GM18861 (cell line): ENCODE results near the gene PCSK6.

ENCODE experiments used
- ATAC-seq: cut with Tn5 transposase; IDR thresholded peaks from one replicate; pipeline ENCODE4 v1.9.1; 2021; ENCODE audit not compliant: unreplicated experiment

PCSK6 gene

DNA sequence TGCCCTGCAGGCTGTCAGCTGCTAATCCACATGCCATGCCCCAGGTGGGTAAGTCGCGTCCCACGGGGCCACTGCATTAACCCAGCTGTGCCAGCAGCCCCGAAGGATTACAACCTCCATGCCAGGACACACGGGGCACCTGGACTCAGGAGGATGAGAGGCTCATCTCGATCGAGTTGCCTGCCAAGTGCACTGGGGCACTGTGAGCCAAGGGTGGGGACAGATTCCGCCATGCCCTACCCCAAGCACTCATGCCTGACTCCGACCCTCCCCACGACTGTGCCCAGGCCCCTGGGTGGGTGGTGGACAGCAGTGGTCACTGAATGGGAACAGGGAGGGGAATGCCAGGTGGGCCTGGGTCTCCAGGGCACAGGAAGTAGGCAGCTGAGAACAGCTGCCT, 173.8 kb downstream of the PCSK6 start:
- no peak for ATAC-seq

DNA sequence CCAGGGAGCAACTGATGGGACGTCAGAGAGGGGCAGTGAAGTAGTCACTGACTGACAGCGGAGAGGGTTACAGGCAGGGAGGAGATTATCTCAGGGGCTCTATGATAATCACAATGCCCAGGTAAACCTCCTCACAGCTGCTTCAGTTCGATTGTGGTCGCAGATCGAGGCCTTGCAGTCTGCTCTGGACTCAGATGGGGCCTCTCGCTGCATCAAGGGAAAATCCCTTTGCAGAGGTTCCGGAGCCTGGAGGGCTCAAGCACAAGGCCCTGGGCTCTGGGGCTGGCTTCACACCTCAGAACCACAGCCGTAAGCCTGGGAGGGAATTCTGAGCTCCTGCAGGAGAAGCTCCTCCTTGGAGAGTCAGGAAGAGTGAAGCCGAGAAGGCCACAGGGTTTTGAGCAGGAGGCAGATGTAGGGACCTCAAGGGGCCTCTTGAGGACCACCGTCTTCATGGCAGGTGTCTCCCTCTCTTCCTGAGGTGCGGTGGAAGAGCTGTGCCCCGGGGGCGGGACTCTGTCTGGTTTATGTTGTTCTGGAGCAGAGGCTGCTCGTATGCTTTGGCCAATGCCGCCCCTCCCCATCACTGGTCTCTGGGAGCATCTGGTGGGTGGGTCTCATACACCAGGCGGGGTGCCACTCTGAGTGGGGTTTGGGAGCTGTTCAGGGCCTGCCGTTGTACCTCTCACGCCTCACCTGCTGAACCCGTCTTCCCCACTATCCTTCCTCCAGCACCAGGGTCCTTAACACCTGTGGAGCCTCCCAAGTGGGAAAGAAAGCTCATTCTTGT, 175.0 kb downstream of the PCSK6 start:
- no peak for ATAC-seq

DNA sequence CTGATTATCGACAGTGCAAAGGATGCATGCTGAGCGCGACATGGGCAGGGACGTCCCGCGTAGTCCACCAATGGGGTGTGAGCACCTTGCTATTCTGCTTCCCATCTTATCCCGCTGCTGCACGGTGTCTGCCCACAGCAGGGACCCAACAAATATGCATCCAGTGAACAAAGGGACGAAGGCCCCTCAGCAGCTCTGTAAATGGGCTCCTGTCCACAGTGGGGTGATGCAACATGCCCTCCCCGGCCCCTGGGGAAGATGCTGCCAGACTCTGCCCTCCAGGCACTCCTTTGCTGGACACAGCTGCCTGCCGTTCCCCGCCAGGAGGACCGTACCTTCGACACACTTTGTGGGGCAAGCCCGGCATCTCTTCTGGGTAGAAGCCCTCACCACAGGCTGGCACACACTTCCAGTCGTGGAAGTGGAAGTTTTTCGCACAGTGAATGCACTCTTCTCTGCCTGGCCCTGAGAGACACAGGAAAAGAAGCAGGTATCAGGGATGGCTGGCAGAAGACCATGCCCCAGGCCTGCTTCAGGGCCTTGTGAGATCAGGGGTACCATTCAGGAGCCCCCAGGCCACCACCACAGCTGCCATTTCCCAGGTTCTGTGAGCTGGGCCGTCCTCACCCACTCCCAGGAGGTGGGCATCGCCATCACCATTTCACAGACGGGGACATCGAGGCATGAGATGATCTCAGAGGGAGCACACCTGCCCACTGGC, 176.3 kb downstream of the PCSK6 start:
- no peak for ATAC-seq

- ATAC-seq = no peak
Observed at GRCh38 chr15:101310508-101310907, 179.0 kb downstream of the PCSK6 start.

GRCh38 chr15:101310161-101310480, 179.4 kb downstream of the PCSK6 start:
- ATAC-seq = no peak

DNA sequence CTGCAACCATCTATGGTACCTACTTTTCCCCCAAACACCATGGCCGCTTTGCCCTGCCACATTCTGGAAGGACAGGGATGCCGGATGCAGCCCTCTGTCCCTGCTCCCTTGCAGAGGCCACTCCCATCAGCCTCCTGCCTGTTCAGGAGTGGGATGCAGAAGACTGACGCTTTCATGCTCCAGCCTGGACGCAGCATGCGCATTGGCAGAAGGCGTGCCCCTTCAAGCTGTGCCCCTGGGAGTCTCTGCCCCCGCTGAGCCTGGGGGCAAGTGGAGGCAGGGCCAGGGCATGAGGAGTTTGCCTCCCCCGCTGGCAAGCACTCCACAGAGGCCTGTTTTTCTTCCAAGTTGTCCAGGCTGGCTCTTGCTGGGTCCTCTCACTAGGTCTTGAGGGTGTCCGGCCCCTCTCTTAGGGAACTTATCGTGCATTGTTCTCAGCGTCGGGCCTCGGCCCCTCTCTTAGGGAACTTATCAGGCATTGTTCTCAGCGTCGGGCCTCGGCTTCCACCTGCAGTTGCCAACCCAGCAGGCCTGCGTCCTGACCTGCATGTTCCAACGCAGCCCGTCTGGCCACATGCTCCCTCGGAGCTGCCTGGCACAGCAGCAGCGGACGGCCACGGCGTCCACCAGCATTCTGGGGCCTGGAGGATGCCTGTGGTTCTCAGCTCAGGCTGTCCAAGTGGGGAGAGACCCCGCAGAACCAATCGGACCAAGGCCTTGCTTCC, 179.9 kb downstream of the PCSK6 start:
- no peak for ATAC-seq

- ATAC-seq = no peak
Observed at GRCh38 chr15:101308604-101309435, 180.7 kb downstream of the PCSK6 start.

- ATAC-seq = no peak
Observed at GRCh38 chr15:101307897-101308603, 181.5 kb downstream of the PCSK6 start.

- ATAC-seq = no peak
Observed at GRCh38 chr15:101307048-101307896, 182.2 kb downstream of the PCSK6 start.

- ATAC-seq = no peak
Observed at GRCh38 chr15:101306341-101307047, 183.0 kb downstream of the PCSK6 start.

DNA sequence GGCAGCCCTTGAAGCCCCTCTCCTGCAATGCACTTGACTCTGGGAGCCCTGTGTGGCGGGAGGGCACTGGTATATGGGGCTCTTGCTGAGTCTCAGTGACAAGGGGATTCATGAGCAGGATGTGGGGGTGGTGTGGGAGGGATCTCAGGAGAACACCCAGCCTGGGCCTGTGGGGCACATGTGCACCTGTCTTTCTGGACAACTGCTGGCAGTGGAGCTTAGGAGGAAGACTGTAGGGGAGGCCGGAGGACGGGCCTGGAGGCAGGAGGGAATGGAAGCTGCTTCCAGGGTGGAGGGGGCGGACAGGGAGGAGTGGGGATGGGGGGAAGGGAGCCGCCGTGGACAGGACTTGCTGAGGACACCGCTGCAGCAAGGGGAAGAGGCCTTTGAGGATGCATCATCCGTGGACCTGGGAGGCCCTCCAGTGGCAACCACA, 183.7 kb downstream of the PCSK6 start:
- ATAC-seq = no peak

DNA sequence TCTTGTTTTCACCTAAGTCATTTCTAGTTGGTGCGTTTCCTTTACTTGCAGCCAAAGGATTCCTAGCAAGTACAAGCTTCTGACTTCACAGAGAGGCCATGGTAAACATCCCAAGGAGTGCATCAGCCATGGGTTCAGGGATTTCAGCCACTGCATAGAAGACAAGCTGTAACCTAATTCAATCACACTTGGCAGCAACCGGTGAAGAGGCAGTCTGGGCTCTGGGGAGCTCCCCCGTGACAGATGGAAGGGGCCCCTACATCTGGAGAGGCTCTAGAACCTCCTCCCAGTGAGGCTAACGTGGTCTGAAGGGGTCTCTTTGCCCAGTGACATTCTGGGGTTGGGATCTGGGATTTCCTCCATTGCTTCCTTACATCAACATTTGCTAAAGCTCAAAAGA, 186.1 kb downstream of the PCSK6 start:
- no peak for ATAC-seq

- no peak for ATAC-seq
Observed at GRCh38 chr15:101296418-101297405, 192.8 kb downstream of the PCSK6 start.

DNA sequence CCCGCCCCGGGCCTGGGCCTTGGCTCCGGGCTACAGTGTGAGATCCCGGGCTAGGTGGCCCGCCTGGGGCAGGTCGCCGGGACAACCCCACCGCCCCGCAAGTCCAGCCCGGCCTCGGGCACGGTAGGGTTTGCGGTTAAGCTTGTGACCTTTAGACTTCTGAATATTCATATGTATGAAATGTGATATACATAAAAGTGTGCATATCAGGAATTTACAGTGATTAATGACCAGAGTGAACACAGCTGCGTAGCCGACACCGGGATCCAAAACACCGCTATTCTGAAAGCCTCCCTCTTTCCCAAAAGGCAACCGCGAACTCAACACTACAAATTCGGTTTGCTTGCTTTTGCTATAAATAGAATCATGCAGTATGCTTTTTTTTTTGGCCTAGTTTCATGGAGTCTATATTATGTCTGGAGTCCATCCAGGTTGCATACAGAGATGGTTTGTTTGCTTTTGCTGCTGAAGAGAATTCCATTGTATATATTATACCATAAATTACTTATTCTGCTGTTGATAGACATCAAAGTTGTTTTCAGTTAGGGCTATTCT, 193.8 kb downstream of the PCSK6 start:
- ATAC-seq = no peak

GRCh38 chr15:101294731-101295606, 194.5 kb downstream of the PCSK6 start, which contains the start of gene SNRPA1:
SNRPA1 (minus strand) TSS chr15:101295248; CDS start chr15:101295178, 70 bp downstream.
- peak; percentile 55 for ATAC-seq

GRCh38 chr15:101293122-101293521, 196.4 kb downstream of the PCSK6 start:
- ATAC-seq = no peak
